GM23338 (cell line): ENCODE data around the gene LRIG1.

ENCODE experiments used
- CREB1 ChIP-seq: fragments of 250-450 bp; sonication (Bioruptor Pico); IDR thresholded peaks from 2 replicates; pipeline ENCODE4 v1.5.0; 2020; ENCODE audit warnings: low read depth, mild to moderate bottlenecking, moderate library complexity
- CTCF ChIP-seq, 2 experiments: fragments of 200-600 bp in 1 of 2; sonication (generic) in 1 of 2; conservative IDR thresholded peaks; 2 replicates each; pipeline versions ENCODE4 v1.5.1 to v1.6.1; 2016 to 2017; ENCODE audit warnings: antibody characterized with exemption in 2 of 2, low read depth in 2 of 2, mild to moderate bottlenecking in 2 of 2, moderate library complexity in 1 of 2
- ETS1 ChIP-seq: IDR thresholded peaks from 2 replicates; pipeline ENCODE4 v1.6.1; 2016; ENCODE audit warnings: antibody characterized with exemption
- EZH2 ChIP-seq: fragments of 200-600 bp; sonication (generic); IDR thresholded peaks from one replicate; pipeline ENCODE4 v1.8.0; 2017; ENCODE audit warnings: antibody characterized with exemption, mild to moderate bottlenecking, low read depth; ENCODE audit not compliant: unreplicated experiment
- EZH2phosphoT487 ChIP-seq: fragments of 200-600 bp; sonication (generic); IDR thresholded peaks from one replicate; pipeline ENCODE4 v1.8.1; 2018; ENCODE audit warnings: antibody characterized with exemption; ENCODE audit not compliant: unreplicated experiment
- JUNB ChIP-seq: IDR thresholded peaks from one replicate; pipeline ENCODE4 v1.6.1; 2016; ENCODE audit warnings: antibody characterized with exemption; ENCODE audit not compliant: unreplicated experiment
- NANOG ChIP-seq: IDR thresholded peaks from 2 replicates; pipeline ENCODE4 v1.6.1; 2016; ENCODE audit warnings: antibody characterized with exemption, borderline replicate concordance
- POLR2AphosphoS5 ChIP-seq: IDR thresholded peaks from 2 replicates; pipeline ENCODE4 v1.6.1; 2016; ENCODE audit warnings: antibody characterized with exemption, low read depth
- REST ChIP-seq: IDR thresholded peaks from one replicate; pipeline ENCODE4 v1.6.1; 2018; ENCODE audit warnings: antibody characterized with exemption; ENCODE audit not compliant: unreplicated experiment
- STAT1 ChIP-seq: IDR thresholded peaks from one replicate; pipeline ENCODE4 v1.6.1; 2016; ENCODE audit warnings: antibody characterized with exemption; ENCODE audit not compliant: unreplicated experiment
- ZNF114 ChIP-seq: fragments of 250-450 bp; sonication (Bioruptor Pico); IDR thresholded peaks from 2 replicates; pipeline ENCODE4 v1.5.0; 2020; ENCODE audit warnings: mild to moderate bottlenecking, moderate library complexity
- ZNF331 ChIP-seq: fragments of 250-450 bp; sonication (Bioruptor Pico); IDR thresholded peaks from 2 replicates; pipeline ENCODE4 v1.5.0; 2020; ENCODE audit warnings: low read depth, mild to moderate bottlenecking, moderate library complexity

GRCh38 chr3:66483409-66483906 is 17.4 kb downstream of the LRIG1 start:
- TF ChIP-seq CTCF (conservative IDR thresholded peaks at IDR 0.05; ENCODE audit: low read depth in 2 of 2) (no peak), CREB1 (no peak), EZH2 (no peak), POLR2AphosphoS5 (no peak), STAT1 (no peak), EZH2phosphoT487 (no peak), ZNF331 (CRISPR knock-in tag) (no peak), REST (no peak), ZNF114 (no peak), NANOG (no peak), ETS1 (no peak), JUNB (no peak)
